ENCODE measurements around the gene SMYD2. TPM values are rescaled to one million over a fixed set of nuclear protein-coding genes. Genes with fewer than 3 reads are reported as not detected.

The SMYD2 gene
- total and polyA plus RNA-seq, 2 experiments from 2014 or later, result 3.6 to 5.9 TPM

- no peak for TF ChIP-seq POLR2AphosphoS5 (IDR thresholded peaks at IDR 0.05; ENCODE audit: low read depth)
- TF ChIP-seq, protein P1, sequence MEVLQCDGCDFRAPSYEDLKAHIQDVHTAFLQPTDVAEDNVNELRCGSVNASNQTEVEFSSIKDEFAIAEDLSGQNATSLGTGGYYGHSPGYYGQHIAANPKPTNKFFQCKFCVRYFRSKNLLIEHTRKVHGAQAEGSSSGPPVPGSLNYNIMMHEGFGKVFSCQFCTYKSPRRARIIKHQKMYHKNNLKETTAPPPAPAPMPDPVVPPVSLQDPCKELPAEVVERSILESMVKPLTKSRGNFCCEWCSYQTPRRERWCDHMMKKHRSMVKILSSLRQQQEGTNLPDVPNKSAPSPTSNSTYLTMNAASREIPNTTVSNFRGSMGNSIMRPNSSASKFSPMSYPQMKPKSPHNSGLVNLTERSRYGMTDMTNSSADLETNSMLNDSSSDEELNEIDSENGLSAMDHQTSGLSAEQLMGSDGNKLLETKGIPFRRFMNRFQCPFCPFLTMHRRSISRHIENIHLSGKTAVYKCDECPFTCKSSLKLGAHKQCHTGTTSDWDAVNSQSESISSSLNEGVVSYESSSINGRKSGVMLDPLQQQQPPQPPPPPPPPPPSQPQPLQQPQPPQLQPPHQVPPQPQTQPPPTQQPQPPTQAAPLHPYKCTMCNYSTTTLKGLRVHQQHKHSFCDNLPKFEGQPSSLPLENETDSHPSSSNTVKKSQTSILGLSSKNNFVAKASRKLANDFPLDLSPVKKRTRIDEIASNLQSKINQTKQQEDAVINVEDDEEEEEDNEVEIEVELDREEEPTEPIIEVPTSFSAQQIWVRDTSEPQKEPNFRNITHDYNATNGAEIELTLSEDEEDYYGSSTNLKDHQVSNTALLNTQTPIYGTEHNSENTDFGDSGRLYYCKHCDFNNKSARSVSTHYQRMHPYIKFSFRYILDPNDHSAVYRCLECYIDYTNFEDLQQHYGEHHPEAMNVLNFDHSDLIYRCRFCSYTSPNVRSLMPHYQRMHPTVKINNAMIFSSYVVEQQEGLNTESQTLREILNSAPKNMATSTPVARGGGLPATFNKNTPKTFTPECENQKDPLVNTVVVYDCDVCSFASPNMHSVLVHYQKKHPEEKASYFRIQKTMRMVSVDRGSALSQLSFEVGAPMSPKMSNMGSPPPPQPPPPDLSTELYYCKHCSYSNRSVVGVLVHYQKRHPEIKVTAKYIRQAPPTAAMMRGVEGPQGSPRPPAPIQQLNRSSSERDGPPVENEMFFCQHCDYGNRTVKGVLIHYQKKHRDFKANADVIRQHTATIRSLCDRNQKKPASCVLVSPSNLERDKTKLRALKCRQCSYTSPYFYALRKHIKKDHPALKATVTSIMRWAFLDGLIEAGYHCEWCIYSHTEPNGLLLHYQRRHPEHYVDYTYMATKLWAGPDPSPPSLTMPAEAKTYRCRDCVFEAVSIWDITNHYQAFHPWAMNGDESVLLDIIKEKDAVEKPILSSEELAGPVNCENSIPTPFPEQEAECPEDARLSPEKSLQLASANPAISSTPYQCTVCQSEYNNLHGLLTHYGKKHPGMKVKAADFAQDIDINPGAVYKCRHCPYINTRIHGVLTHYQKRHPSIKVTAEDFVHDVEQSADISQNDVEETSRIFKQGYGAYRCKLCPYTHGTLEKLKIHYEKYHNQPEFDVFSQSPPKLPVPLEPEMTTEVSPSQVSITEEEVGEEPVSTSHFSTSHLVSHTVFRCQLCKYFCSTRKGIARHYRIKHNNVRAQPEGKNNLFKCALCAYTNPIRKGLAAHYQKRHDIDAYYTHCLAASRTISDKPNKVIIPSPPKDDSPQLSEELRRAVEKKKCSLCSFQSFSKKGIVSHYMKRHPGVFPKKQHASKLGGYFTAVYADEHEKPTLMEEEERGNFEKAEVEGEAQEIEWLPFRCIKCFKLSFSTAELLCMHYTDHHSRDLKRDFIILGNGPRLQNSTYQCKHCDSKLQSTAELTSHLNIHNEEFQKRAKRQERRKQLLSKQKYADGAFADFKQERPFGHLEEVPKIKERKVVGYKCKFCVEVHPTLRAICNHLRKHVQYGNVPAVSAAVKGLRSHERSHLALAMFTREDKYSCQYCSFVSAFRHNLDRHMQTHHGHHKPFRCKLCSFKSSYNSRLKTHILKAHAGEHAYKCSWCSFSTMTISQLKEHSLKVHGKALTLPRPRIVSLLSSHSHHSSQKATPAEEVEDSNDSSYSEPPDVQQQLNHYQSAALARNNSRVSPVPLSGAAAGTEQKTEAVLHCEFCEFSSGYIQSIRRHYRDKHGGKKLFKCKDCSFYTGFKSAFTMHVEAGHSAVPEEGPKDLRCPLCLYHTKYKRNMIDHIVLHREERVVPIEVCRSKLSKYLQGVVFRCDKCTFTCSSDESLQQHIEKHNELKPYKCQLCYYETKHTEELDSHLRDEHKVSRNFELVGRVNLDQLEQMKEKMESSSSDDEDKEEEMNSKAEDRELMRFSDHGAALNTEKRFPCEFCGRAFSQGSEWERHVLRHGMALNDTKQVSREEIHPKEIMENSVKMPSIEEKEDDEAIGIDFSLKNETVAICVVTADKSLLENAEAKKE (CRISPR knock-in tag; IDR thresholded peaks at IDR 0.05), result no peak
- TF ChIP-seq ETS1 (IDR thresholded peaks at IDR 0.05), result no peak
- no peak for TF ChIP-seq CREB1 (CRISPR knock-in tag; IDR thresholded peaks at IDR 0.05; ENCODE audit: low read depth)
- TF ChIP-seq, protein P2, sequence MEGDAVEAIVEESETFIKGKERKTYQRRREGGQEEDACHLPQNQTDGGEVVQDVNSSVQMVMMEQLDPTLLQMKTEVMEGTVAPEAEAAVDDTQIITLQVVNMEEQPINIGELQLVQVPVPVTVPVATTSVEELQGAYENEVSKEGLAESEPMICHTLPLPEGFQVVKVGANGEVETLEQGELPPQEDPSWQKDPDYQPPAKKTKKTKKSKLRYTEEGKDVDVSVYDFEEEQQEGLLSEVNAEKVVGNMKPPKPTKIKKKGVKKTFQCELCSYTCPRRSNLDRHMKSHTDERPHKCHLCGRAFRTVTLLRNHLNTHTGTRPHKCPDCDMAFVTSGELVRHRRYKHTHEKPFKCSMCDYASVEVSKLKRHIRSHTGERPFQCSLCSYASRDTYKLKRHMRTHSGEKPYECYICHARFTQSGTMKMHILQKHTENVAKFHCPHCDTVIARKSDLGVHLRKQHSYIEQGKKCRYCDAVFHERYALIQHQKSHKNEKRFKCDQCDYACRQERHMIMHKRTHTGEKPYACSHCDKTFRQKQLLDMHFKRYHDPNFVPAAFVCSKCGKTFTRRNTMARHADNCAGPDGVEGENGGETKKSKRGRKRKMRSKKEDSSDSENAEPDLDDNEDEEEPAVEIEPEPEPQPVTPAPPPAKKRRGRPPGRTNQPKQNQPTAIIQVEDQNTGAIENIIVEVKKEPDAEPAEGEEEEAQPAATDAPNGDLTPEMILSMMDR (conservative IDR thresholded peaks at IDR 0.05; ENCODE audit: low read depth in 2 of 2), result no peak
- no peak for TF ChIP-seq NANOG (IDR thresholded peaks at IDR 0.05; ENCODE audit: borderline replicate concordance)
- TF ChIP-seq ZNF331 (CRISPR knock-in tag; IDR thresholded peaks at IDR 0.05; ENCODE audit: low read depth), result no peak
- TF ChIP-seq, protein P3, sequence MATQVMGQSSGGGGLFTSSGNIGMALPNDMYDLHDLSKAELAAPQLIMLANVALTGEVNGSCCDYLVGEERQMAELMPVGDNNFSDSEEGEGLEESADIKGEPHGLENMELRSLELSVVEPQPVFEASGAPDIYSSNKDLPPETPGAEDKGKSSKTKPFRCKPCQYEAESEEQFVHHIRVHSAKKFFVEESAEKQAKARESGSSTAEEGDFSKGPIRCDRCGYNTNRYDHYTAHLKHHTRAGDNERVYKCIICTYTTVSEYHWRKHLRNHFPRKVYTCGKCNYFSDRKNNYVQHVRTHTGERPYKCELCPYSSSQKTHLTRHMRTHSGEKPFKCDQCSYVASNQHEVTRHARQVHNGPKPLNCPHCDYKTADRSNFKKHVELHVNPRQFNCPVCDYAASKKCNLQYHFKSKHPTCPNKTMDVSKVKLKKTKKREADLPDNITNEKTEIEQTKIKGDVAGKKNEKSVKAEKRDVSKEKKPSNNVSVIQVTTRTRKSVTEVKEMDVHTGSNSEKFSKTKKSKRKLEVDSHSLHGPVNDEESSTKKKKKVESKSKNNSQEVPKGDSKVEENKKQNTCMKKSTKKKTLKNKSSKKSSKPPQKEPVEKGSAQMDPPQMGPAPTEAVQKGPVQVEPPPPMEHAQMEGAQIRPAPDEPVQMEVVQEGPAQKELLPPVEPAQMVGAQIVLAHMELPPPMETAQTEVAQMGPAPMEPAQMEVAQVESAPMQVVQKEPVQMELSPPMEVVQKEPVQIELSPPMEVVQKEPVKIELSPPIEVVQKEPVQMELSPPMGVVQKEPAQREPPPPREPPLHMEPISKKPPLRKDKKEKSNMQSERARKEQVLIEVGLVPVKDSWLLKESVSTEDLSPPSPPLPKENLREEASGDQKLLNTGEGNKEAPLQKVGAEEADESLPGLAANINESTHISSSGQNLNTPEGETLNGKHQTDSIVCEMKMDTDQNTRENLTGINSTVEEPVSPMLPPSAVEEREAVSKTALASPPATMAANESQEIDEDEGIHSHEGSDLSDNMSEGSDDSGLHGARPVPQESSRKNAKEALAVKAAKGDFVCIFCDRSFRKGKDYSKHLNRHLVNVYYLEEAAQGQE (IDR thresholded peaks at IDR 0.05; ENCODE audit: unreplicated experiment), result no peak
- TF ChIP-seq EZH2 (IDR thresholded peaks at IDR 0.05; ENCODE audit: low read depth, unreplicated experiment), result no peak
- TF ChIP-seq EZH2phosphoT487 (IDR thresholded peaks at IDR 0.05; ENCODE audit: unreplicated experiment), result no peak
- peaks cover 45% of the 10 kb centered on the region for H3K27me3 Mint-ChIP-seq (ENCODE audit: insufficient read depth, low read depth, poor library complexity)
- ATAC-seq, result peak; percentile 48
- Histone ChIP-seq H3K27ac (ENCODE audit: low read depth) (peak overlapping the region; percentile 55; the same call in 1 of the 2 replicates), H3K36me3 (ENCODE audit: insufficient read depth) (no peaks in the 10 kb centered on the region), H3K4me2 (peak overlapping the region; percentile 94), H3K4me3 (peak overlapping the region; percentile 91), H3F3A (replicated peaks; ENCODE audit: low read depth) (peaks cover 10% of the 10 kb centered on the region), H3K27me3 (ENCODE audit: insufficient read depth) (peaks cover 78% of the 10 kb centered on the region), H3K4me1 (ENCODE audit: insufficient read depth) (peaks cover 18% of the 10 kb centered on the region), H4K20me1 (replicated peaks; ENCODE audit: insufficient read depth) (no peaks in the 10 kb centered on the region; the same call in 1 of the 2 replicates), H3K9me2 (ENCODE audit: insufficient read depth) (no peaks in the 10 kb centered on the region), H2AFZ (peak overlapping the region; percentile 92), H3K79me2 (replicated peaks; ENCODE audit: insufficient read depth) (no peaks in the 10 kb centered on the region)
- H3K36me3 Mint-ChIP-seq (ENCODE audit: low read depth), result peaks cover 4% of the 10 kb centered on the region
- H3K4me1 Mint-ChIP-seq, result peaks cover 33% of the 10 kb centered on the region
- peaks cover 8% of the 10 kb centered on the region; the same call in 2 of the 3 replicates for H3K9me3 Mint-ChIP-seq
- peak; percentile 74 for DNase-seq (ENCODE audit: low spot score)
- no peak overlapping the region for H3K27ac Mint-ChIP-seq
- peak overlapping the region; percentile 80 for H3K4me3 Mint-ChIP-seq
Observed at GRCh38 chr1:214280386-214281020, 456 bp upstream of the SMYD2 start.

Measured in GM23338 (cell line).